GM12801 (cell line): ENCODE measurements around the gene AJUBA.

Experiments used
- TF ChIP-seq, protein P1 (sequence below): IDR thresholded peaks from one replicate; pipeline ENCODE4 v1.5.1; 2011; ENCODE audit warnings: control low read depth; ENCODE audit not compliant: insufficient read length; ENCODE audit errors: extremely low read depth

The AJUBA gene

DNA sequence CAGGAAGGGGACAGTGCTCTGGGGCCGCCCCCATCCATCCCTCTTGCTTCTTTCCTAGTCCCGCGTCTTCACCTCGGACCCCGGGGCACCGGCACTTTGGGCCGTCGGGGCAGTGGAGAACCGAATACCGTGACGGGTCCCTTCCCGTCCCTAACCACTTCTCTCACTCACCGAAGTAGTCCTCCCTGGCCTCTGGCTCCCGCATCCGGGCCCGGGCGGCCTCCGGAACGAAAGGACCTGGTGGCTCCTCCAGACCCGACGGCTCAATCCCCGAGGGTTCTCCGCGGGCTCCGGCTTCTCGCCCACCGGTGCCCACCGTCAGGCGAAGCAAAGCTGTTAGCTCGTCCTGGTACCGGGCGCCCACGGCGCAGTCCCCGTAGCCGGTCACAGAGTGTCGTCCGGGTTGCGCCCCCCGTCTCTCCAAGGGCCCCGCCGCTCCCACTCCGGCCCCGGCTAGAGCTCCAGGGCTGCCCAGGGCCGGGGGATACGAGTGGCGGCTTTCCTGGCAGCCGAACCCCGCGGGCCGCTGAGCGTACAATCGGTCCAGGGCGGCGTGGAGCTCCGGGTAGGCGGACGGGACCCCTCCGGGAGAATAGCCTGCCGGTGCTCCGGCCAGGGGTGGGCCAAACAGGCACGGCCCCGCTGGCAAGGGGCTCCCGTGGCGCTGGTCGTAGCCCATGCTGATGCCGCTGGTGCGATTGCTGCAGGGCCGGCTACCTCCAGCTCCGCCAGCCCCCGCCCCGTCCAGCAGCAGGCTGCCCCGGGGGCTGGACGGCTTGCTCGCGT is 1.1 kb downstream of the AJUBA start:
- TF ChIP-seq, protein P1, sequence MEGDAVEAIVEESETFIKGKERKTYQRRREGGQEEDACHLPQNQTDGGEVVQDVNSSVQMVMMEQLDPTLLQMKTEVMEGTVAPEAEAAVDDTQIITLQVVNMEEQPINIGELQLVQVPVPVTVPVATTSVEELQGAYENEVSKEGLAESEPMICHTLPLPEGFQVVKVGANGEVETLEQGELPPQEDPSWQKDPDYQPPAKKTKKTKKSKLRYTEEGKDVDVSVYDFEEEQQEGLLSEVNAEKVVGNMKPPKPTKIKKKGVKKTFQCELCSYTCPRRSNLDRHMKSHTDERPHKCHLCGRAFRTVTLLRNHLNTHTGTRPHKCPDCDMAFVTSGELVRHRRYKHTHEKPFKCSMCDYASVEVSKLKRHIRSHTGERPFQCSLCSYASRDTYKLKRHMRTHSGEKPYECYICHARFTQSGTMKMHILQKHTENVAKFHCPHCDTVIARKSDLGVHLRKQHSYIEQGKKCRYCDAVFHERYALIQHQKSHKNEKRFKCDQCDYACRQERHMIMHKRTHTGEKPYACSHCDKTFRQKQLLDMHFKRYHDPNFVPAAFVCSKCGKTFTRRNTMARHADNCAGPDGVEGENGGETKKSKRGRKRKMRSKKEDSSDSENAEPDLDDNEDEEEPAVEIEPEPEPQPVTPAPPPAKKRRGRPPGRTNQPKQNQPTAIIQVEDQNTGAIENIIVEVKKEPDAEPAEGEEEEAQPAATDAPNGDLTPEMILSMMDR: no peak

DNA sequence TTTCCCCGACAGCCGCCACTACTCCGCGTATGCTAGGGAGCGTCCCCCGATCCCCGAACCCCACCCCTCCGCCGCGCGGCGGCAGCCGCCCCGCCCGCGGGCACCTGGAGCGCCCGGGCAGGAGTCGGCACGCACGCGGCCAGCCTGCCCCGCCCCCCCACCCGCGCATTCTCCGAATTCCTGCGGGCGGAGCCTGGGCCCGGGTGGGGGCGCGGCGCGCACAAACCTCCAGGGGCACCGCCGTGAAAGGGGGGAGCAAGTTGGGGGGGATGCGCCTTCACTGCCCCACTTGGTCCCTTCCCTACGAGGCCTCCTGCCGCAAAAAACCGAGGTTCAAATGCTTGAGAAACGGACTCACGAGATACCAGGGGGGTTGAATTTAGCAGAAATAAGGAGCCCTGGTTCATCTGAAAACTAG is 1.7 kb downstream of the AJUBA start:
- TF ChIP-seq, protein P1: no peak

DNA sequence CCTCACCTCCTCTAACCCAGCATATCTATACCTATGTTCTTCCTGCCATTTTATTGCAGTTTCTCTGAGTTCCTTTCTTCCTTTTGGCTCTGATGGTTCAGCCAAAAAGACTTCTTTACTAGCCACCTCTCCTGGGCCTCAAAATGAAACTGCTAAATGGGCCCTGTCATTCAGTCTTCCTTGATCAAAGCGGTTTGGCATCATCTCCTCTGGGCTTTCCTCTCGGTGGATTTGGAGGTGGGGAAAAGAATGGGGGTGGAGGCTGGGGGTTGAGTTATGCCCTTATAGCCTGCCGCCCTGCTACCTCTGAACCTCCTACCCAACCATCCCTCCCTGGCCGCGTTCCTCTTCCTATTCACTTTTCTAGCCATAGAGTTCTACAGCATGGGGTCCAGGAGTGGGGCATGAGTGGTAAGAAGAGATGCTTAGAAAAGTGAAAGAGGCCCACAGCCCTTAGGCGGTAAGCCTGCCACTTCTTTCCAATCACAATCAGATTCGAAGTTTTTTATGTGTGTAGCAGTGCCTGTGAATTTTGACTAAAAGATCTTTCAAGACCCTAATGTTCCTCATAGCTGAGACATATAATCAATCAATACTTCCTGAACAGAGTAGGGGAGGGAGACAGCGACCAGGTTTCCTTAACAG is 2.5 kb downstream of the AJUBA start:
- TF ChIP-seq, protein P1: no peak

DNA sequence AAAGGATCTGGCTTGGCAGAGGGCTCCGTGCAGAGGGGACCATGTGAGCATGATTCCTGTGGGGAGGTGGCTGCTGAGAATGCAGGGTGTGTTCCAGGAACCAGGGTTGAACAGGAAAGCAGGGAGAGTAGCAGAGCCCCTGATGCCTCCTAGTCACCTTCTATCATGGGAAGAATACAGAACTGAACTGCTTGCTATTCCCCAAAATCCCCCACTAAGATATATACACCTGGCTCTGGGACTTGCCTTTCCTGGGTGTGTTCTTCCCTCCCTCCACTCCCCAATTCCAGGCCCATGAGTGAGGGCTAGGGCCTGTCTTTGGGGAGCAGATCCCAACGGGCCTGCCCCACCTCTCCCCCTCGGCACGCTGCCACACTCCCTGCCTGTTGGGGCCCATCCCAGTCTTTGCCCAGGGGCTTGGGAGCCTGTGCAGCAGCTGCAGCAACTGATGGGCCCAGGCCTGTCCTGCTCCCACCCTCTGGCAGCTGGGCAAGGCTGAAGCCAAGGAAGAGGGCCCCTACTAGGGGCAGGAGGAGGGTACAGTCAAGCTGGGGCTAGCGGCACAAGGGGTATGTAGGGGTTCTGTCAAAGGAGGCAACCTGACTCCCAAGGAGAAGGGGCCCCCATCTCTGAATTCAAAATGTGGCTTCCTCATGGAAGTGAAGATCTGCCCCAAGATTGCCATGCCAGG is 3.2 kb downstream of the AJUBA start:
- TF ChIP-seq, protein P1: no peak

DNA sequence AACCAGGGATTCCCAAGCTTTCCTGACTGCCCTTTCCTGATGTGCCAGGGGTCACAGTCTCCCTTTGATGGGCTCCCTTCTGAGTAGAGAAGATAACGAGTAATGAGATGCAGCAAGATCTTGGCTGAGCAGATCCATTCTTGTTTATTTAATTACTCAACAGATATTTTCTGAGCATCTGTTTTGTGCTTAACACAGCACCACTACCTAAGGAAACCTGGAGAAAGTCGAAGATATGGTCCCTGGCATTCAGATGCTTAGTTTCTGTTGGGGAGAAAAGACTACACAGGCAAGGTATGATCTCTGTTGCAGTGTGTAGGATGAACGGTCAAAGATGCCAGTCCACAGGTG is 3.9 kb downstream of the AJUBA start:
- TF ChIP-seq, protein P1: no peak

DNA sequence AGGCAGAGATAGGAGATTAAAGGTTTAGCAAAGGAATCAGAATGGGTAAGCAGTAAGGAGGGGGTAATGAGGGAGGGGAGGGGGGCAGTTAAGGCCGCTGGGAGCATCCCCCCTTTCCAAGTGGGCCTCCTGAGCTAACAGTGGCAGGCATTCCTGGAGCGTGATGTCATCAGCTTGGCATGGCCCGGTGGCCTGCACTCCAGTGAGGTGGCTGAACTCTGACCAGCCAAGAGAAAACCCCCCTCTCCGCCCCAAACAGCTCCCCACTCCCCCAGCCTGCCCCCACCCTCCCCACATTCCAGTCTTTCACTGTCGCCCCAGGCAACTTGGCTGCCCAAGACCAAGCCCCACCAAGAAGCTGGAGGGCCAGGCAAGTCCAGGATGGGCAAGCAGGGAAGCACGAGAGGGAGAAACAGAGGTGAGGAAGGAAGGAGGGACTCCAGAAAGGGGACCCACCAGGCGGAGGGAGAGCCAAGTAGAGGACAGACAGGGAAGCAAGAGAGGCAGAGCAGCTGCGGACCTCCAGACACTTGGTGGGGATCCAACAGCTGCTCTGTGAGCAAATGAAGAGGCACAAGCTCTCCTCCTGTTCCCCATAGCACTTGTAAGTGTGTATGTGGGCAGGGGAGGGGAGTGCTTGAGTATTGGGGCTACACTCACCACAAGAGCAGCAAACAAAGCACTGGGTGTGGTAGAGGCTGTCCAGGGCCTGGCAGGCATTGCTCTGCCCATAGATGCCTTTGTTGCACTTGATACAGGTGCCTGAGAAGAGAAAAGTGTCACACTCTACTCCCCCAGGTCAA is 4.5 kb downstream of the AJUBA start:
- TF ChIP-seq, protein P1: no peak

DNA sequence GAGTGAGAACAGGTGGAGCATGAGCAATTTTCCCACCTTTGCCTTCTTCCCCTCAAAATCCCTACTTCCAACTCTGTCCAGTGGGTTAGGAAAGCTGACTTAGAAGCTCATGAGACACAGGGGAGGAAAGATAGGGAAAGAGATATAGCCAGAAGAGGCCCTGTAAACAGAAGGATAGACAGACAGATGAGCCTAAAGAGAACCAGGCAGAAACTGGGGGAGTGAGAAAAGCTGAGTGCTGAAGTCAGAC is 5.0 kb downstream of the AJUBA start:
- TF ChIP-seq, protein P1: no peak
